PFSK-1 (cell line): Measurements from ENCODE around the gene GLIS1.

ENCODE experiments used
- FOXP2 ChIP-seq: optimal IDR thresholded peaks from 2 replicates; pipeline ENCODE3; 2011; ENCODE audit warnings: borderline replicate concordance, control low read depth, inconsistent platforms; ENCODE audit not compliant: insufficient read depth; ENCODE audit errors: extremely low read length, extremely low read depth
- POLR2AphosphoS5 ChIP-seq: IDR thresholded peaks from 2 replicates; pipeline ENCODE4 v1.6.1; 2012; ENCODE audit warnings: low read depth, mild to moderate bottlenecking, control low read depth, low read length, moderate library complexity
- SIN3A ChIP-seq: IDR thresholded peaks from 2 replicates; pipeline ENCODE4 v1.6.1; 2012; ENCODE audit warnings: mild to moderate bottlenecking, low read length, moderate library complexity, borderline replicate concordance; ENCODE audit not compliant: insufficient read depth
- TAF1 ChIP-seq: IDR thresholded peaks from 2 replicates; pipeline ENCODE4 v1.6.1; 2012; ENCODE audit warnings: low read length, control low read depth, borderline replicate concordance; ENCODE audit not compliant: insufficient read depth
- TF ChIP-seq, protein P1 (sequence below), 2 experiments: IDR thresholded peaks; 2 replicates each; pipeline versions ENCODE4 v1.6.1 to v1.8.0; 2011 to 2012; ENCODE audit warnings: low read depth in 2 of 2, low read length in 2 of 2, control low read depth in 1 of 2, inconsistent platforms in 1 of 2, mild to moderate bottlenecking in 1 of 2, moderate library complexity in 1 of 2; ENCODE audit not compliant: insufficient read depth in 1 of 2

Gene GLIS1

DNA sequence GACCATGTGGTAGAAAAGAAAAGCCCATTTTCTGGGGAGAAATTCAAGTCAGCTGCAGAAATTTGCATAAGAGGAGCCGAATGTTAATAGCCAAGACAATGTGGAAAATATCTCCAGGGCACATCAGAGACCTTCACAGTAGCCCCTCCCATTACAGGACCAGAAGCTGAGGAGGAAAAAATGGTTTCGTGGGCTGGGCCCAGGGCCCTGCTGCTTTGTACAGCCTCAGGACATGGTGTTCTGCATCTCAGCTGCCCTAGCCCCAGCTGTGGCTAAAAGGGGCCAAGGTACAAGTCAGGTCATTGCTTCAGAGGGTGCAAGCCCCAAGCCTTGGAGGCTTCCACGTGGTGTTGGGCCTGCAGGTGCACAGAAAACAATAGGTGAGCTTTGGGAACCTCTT, 171.5 kb downstream of the GLIS1 start:
- TF ChIP-seq FOXP2, result no peak
- no peak for TF ChIP-seq POLR2AphosphoS5
- no peak for TF ChIP-seq SIN3A
- TF ChIP-seq TAF1, result no peak
- TF ChIP-seq, protein P1, sequence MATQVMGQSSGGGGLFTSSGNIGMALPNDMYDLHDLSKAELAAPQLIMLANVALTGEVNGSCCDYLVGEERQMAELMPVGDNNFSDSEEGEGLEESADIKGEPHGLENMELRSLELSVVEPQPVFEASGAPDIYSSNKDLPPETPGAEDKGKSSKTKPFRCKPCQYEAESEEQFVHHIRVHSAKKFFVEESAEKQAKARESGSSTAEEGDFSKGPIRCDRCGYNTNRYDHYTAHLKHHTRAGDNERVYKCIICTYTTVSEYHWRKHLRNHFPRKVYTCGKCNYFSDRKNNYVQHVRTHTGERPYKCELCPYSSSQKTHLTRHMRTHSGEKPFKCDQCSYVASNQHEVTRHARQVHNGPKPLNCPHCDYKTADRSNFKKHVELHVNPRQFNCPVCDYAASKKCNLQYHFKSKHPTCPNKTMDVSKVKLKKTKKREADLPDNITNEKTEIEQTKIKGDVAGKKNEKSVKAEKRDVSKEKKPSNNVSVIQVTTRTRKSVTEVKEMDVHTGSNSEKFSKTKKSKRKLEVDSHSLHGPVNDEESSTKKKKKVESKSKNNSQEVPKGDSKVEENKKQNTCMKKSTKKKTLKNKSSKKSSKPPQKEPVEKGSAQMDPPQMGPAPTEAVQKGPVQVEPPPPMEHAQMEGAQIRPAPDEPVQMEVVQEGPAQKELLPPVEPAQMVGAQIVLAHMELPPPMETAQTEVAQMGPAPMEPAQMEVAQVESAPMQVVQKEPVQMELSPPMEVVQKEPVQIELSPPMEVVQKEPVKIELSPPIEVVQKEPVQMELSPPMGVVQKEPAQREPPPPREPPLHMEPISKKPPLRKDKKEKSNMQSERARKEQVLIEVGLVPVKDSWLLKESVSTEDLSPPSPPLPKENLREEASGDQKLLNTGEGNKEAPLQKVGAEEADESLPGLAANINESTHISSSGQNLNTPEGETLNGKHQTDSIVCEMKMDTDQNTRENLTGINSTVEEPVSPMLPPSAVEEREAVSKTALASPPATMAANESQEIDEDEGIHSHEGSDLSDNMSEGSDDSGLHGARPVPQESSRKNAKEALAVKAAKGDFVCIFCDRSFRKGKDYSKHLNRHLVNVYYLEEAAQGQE (IDR thresholded peaks at IDR 0.05; ENCODE audit: insufficient read depth in 1 of 2, low read depth in 2 of 2, low read length in 2 of 2), result no peak

- TF ChIP-seq FOXP2 (no peak), SIN3A (no peak), TAF1 (no peak), POLR2AphosphoS5 (no peak)
- TF ChIP-seq, protein P1 (IDR thresholded peaks at IDR 0.05; ENCODE audit: insufficient read depth in 1 of 2, low read depth in 2 of 2, low read length in 2 of 2), result no peak
Measured at GRCh38 chr1:53563611-53564010, 175.4 kb downstream of the GLIS1 start.

- TF ChIP-seq, protein P1 (IDR thresholded peaks at IDR 0.05; ENCODE audit: insufficient read depth in 1 of 2, low read depth in 2 of 2, low read length in 2 of 2), result no peak
- TF ChIP-seq POLR2AphosphoS5, result no peak
- TF ChIP-seq FOXP2, result no peak
- no peak for TF ChIP-seq SIN3A
- TF ChIP-seq TAF1, result no peak
Measured at GRCh38 chr1:53562981-53563379, 176.0 kb downstream of the GLIS1 start.

DNA sequence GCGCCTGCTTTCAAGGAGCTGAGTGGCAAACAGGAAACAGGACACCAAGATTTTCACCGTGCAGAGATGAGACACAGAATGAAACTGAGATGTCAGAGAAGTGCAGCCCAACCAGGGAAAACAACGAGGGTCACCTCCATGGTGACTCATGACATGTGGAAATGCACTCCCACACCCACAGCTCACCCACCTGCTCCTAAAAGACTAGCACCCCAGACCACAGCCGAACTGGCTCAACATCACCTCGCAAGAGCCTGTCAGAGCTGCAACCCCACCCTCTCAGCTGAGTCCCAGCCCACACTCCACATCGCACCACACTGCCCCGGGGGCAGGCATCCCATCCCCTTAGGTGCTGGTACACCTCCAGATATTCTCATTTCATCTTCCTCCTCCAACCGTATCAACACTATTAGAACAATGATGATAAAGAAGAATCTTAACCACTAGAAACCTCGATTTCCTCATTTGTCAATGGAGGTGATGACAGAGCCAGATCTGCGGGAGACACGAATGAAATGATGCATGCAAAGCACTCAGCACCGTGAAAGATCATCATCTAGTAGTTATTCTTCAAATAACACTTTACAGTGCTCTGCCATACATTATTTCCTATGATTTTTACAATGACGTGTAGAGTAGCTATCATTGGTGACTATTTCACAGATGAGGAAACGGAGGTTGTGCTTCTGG, 176.5 kb downstream of the GLIS1 start:
- TF ChIP-seq TAF1, result no peak
- no peak for TF ChIP-seq FOXP2
- TF ChIP-seq, protein P1 (IDR thresholded peaks at IDR 0.05; ENCODE audit: insufficient read depth in 1 of 2, low read depth in 2 of 2, low read length in 2 of 2), result no peak
- no peak for TF ChIP-seq SIN3A

GRCh38 chr1:53561503-53562105, 177.4 kb downstream of the GLIS1 start:
- TF ChIP-seq POLR2AphosphoS5, result no peak
- no peak for TF ChIP-seq TAF1
- TF ChIP-seq FOXP2, result no peak
- TF ChIP-seq SIN3A, result no peak
- TF ChIP-seq, protein P1 (IDR thresholded peaks at IDR 0.05; ENCODE audit: insufficient read depth in 1 of 2, low read depth in 2 of 2, low read length in 2 of 2), result no peak
